Dendritic cell treated with granulocyte-macrophage colony-stimulating factor and Interleukin-4, amounts not matched to agents 40 ng/mL and 50 ng/mL, for 4 days (primary cell): ENCODE data around the gene PAX8.
"Not testable (repeated sequence)": the region's sequence is repeated elsewhere in the genome, so short reads cannot be mapped to it uniquely, and the experiment has no call there.

Experiments
- H3K27ac Mint-ChIP-seq: one replicate; pipeline ENCODE4 v1.8.0; 2022; ENCODE audit warnings: mild to moderate bottlenecking, mixed read lengths
- H3K27me3 Mint-ChIP-seq: one replicate; pipeline ENCODE4 v1.8.0; 2022; ENCODE audit warnings: mild to moderate bottlenecking, mixed read lengths
- H3K36me3 Mint-ChIP-seq: one replicate; pipeline ENCODE4 v1.8.0; 2022; ENCODE audit warnings: low read depth, mixed read lengths
- H3K4me1 Mint-ChIP-seq: one replicate; pipeline ENCODE4 v1.8.0; 2022; ENCODE audit warnings: low read depth, mixed read lengths
- H3K4me3 Mint-ChIP-seq: one replicate; pipeline ENCODE4 v1.8.0; 2022; ENCODE audit warnings: mild to moderate bottlenecking, moderate library complexity, mixed read lengths
- H3K9me3 Mint-ChIP-seq: one replicate; pipeline ENCODE4 v1.8.0; 2022; ENCODE audit warnings: mixed read lengths
- intact Hi-C: fragments of 100-400 bp; cut with micrococcal nuclease; formaldehyde crosslinking; loops from one replicate; pipeline ENCODE4 v1.15.0; 2022

The PAX8 gene

GRCh38 chr2:113245276-113245711 lies 33.4 kb downstream of the PAX8 start:
- H3K27ac Mint-ChIP-seq: peak overlapping the region; percentile 72

DNA sequence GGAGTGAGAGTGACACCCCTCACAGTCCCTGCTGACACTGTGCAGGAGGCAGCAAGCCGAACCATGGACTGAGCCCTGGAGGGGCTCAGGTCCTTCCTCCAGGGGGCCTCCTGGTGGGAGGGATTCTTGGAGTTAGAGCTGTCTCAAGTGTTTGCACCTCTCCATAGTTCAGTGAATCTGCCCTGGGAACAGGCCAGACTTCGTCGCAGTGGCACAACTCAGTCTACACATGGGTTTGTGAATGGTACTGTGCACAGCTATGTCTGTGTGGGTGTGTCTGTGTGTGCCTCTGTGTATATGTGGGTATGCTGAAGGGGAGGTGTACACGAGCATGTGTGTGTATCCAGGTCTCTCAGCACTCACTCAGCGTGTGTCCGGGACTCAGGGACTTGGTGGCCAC lies 36.4 kb downstream of the PAX8 start:
- no peaks in the 10 kb centered on the region for H3K27me3 Mint-ChIP-seq
- H3K4me3 Mint-ChIP-seq: no peak overlapping the region
- intact Hi-C loops: no loop called here
- peak overlapping the region; percentile 70 for H3K27ac Mint-ChIP-seq
- peaks cover 81% of the 10 kb centered on the region for H3K4me1 Mint-ChIP-seq
- H3K9me3 Mint-ChIP-seq: no peaks in the 10 kb centered on the region
- H3K36me3 Mint-ChIP-seq: peaks cover 37% of the 10 kb centered on the region

More at GRCh38 chr2:113245276-113245711, 33.4 kb downstream of the PAX8 start:
- H3K4me1 Mint-ChIP-seq: peaks cover 59% of the 10 kb centered on the region
- no peak overlapping the region for H3K4me3 Mint-ChIP-seq
- no peaks in the 10 kb centered on the region for H3K9me3 Mint-ChIP-seq
- peaks cover 27% of the 10 kb centered on the region for H3K36me3 Mint-ChIP-seq
- intact Hi-C loops: no loop called here
- H3K27me3 Mint-ChIP-seq: no peaks in the 10 kb centered on the region

DNA sequence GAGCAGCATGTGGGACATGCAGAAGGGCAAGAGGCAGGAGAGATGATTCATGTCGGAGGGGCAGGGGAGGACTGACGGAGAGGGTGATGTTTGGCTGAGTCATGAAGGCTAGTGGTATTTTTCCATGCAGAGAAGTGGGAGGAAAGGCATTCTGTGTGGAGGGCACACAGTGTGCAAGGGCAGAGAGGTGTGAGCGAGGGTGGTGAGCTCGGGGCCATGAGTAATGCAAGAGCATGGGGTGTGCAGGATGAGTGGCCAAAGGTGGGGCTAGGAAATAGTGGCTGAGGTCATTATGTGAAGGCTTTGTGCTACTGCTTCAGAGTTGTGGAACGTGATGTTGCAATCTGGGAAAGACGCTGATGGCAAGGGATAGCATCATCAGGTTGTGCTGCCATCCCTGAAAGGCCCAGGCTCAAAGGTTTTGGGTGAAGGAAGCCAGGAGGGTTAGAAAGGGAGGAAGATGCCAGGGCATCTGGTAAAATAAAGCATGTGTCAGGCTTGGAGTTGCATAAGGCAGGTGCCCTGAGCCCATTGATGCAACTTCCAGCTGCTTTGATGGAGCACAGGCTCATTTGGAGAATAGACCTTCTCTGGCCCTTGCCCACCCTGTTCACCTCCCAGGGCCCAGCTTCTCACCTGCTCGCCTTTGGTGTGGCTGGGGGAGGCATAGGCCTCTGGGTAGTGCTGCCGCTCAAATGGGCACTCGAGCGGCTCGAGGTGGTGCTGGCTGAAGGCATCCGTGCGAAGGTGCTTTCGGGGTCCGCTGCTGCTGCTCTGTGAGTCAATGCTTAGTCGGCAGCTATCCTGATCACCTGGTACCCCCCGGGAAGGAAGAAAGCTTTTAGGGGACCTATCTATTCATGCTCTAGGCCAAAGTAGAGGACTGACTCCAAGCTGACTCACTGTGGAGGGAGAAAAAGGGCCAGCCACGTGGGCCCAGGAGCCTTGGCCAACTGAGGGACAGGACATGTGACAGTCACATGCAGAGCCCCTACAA lies 37.5 kb downstream of the PAX8 start:
- peaks cover 86% of the 10 kb centered on the region for H3K4me1 Mint-ChIP-seq
- H3K9me3 Mint-ChIP-seq: no peaks in the 10 kb centered on the region
- peaks cover 41% of the 10 kb centered on the region for H3K36me3 Mint-ChIP-seq
- intact Hi-C loops: loop anchor here (2.0 kb wide), 1 partner anchor 30 kb away; no protein-coding TSS in a partner anchor
- no peaks in the 10 kb centered on the region for H3K27me3 Mint-ChIP-seq
- peak overlapping the region; percentile 4 for H3K4me3 Mint-ChIP-seq
- H3K27ac Mint-ChIP-seq: peak overlapping the region; percentile 70

DNA sequence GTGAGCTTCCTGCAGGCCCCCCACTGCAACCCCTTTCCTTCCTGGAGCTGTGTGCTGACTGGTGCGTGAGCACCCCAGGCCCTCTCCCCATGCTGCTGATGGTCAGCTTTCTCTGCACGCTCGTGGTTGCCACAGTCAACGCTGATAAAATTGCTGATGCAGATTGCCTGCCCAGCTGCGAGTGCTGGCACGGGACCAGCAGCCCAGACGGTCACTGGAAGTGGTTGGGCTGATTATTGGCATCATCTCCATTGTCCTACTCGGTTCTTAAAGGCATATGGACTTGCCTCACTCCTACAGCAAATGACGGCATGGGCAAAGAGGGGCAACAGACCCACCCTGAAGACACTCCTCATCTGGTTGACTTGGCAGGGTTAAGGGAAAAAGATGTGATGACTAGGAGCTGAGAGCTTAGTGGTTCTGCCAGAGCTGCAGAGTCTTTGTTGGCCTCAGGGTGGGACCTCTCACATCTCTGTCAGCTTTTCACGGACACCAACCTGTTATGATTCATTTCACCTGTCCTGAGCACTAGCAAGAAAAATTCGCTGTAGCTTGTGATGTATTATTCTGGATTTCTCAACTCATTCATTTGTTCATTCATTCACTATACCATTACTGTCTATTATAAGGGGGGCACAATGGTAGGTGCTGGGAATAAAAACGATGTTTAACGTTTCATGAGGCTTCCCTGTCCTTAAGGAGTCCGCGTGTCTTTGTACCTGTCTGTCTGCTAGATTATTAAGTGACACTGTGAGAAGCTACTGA lies 38.4 kb downstream of the PAX8 start:
- Mint-ChIP-seq H3K9me3 (no peaks in the 10 kb centered on the region), H3K4me3 (peak overlapping the region; percentile 35), H3K27ac (peak overlapping the region; percentile 70), H3K27me3 (no peaks in the 10 kb centered on the region), H3K36me3 (peaks cover 43% of the 10 kb centered on the region), H3K4me1 (peaks cover 82% of the 10 kb centered on the region)
- intact Hi-C loops: loop anchor here (2.0 kb wide), 1 partner anchor 30 kb away; no protein-coding TSS in a partner anchor

DNA sequence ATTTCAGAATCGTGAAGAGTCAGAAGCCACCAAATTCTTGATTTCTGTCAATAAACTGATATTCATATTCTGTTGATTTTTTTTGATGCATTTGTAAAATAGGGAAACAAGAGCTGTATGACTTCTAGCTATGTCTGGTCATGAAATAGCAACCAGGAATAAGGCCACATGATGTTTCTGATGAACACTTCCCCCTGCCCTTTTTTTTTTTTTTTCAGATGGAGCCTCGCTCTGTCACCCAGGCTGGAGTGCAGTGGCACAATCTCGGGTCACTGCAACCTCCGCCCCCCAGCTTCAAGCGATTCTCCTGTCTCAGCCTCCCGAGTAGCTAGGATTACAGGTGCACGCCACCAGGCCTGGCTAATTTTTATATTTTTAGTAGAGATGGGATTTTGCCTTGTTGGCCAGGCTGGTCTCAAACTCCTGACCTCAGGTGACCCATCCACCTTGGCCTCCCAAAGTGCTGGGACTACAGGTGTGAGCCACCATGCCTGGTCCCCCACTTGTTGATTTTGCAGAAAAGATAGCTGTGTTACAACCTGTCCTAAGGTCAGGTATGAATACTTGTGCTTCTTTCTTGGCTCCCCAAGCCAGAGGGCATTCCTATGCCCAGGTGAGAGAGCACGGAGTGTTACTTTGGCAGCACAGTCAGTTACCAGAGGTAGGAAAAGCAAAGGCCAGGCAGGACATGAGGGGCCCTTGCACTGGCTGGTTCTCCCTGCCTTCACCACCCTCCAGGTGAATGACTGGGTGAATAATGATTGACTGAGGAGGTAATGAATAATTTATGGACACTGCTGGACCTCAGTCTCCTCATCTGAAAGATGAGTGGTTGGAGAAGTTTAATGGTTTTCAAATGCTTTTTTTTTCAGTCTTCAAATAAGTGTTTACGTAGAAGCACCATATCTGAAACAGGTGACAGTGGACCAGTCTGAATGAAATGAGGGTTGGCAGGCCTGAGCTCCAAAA lies 39.6 kb downstream of the PAX8 start:
- H3K4me3 Mint-ChIP-seq: peak overlapping the region; percentile 25
- peaks cover 47% of the 10 kb centered on the region for H3K36me3 Mint-ChIP-seq
- H3K27ac Mint-ChIP-seq: peak overlapping the region; percentile 70
- H3K9me3 Mint-ChIP-seq: no peaks in the 10 kb centered on the region
- intact Hi-C loops: no loop called here
- no peaks in the 10 kb centered on the region for H3K27me3 Mint-ChIP-seq
- H3K4me1 Mint-ChIP-seq: peaks cover 84% of the 10 kb centered on the region

DNA sequence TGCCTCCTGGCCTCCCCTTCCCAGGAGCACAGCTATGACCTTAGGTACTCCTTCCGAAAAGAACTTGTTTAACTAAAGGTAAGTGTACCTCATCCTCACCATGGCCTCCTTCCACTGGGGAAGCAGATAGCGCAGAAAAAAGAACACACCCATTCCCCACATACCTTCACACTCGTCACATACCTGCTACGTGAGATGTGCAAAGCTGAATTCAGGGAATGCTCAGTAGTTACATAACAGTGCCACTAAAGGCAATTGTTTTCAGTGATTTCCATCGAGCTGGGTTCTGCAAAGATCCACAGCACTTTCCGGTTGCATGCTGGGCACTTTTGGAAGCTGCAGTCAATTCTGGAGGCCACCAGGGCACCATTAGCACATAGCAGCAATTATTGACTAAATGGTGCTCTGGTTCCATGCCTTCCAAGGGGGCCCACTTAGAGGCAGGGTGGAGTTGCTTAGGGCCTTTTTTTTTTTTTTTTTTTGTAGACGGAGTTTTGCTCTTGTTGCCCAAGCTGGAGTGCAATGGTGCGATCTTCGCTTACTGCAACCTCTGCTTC lies 41.0 kb downstream of the PAX8 start:
- Mint-ChIP-seq H3K4me3 (peak overlapping the region; percentile 18), H3K9me3 (no peaks in the 10 kb centered on the region), H3K4me1 (peaks cover 85% of the 10 kb centered on the region), H3K36me3 (peaks cover 40% of the 10 kb centered on the region), H3K27ac (peak overlapping the region; percentile 70), H3K27me3 (no peaks in the 10 kb centered on the region)
- intact Hi-C loops: no loop called here

GRCh38 chr2:113236367-113237159 lies 42.2 kb downstream of the PAX8 start:
- Mint-ChIP-seq H3K27me3 (no peaks in the 10 kb centered on the region), H3K36me3 (peaks cover 36% of the 10 kb centered on the region), H3K27ac (peak overlapping the region; percentile 69), H3K9me3 (no peaks in the 10 kb centered on the region), H3K4me1 (peaks cover 84% of the 10 kb centered on the region), H3K4me3 (peak overlapping the region; percentile 71)
- intact Hi-C loops: no loop called here

GRCh38 chr2:113235347-113236226 lies 43.1 kb downstream of the PAX8 start:
- peaks cover 84% of the 10 kb centered on the region for H3K4me1 Mint-ChIP-seq
- intact Hi-C loops: not testable (repeated sequence)

DNA sequence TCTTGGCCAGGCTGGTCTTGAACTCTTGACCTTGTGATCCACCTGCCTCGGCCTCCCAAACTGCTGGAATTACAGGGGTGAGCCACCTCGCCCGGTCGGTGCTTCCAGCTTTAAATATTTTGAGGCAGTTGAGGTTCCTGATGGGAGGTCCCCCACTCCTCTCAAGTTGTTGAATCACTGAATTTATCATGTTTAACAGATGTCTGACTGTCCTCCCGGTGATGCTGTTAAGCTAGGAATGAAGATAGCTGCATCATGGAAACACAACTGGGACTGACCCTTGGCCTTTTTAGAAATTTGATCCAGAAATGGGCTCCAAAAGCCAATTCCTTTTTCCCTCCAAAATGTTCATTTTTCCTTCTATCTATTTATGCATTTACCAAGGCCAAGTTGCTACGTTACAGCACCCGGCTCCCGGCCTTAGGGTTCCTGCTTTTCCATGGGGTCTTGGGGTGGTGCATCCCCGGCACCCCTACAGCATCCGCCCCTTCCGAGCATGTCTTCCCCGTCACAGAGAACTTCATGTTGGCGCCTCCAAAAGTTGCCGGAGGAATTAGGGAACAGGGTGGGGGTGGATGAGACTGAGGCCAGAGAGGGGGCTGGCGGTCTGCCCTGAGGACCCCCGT lies 43.9 kb downstream of the PAX8 start:
- H3K4me1 Mint-ChIP-seq: peaks cover 84% of the 10 kb centered on the region

More at GRCh38 chr2:113235347-113236226, 43.1 kb downstream of the PAX8 start:
- not testable (repeated sequence) for H3K27me3 Mint-ChIP-seq, H3K9me3 Mint-ChIP-seq
- Mint-ChIP-seq H3K27ac (peak overlapping the region; percentile 89), H3K36me3 (peaks cover 29% of the 10 kb centered on the region), H3K4me3 (peak overlapping the region; percentile 82)

DNA sequence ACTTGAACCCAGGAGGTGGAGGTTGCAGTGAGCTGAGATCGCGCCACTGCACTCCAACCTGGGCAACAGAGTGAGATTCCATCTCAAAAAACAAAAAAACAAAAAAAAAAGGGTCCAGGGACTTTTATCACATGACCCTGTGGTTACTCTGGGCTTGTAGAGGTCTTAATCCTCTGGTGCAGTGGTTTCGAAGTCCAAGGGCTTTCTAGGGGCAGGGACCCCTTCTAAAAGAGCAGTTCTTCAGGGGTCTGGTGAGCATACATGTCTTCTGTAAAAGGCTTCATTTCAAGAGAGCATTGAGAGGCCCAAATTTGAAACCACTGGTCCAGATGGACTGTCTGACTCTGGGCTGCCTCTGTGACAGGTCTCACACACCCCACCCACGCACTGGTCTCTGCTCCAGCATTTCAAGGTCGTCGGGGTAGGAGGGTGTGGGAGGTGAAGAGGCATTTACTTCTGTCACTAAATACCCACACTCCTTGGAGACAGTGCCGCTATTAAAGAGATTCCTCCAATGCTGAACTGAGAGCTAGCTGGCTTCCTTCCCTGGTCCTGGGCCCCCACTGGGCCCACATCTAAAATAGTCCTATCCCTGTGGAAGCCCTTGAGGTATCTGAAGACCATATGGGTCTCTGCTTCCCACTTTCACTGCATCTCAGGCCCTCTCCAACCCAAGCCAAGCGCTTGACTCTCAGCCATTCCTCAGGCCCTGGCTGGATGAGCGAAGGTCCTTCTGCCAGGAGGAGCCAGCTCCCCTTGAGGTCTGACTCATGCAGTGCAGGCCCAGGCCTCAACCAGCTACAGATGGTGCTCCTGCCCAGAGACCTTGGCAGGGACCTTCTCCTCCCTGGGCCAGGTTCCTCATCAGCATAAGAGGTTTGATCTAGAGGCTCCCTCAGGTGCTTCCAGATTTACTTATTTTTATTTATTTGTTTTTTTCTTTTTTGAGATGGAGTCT lies 44.8 kb downstream of the PAX8 start:
- Mint-ChIP-seq H3K27me3 (no peaks in the 10 kb centered on the region), H3K4me1 (peaks cover 81% of the 10 kb centered on the region), H3K9me3 (no peaks in the 10 kb centered on the region), H3K4me3 (no peak overlapping the region), H3K27ac (peak overlapping the region; percentile 89), H3K36me3 (peaks cover 21% of the 10 kb centered on the region)
- intact Hi-C loops: no loop called here

More for the DNA sequence above, 43.9 kb downstream of the PAX8 start:
- Mint-ChIP-seq H3K27ac (peak overlapping the region; percentile 89), H3K36me3 (peaks cover 27% of the 10 kb centered on the region), H3K9me3 (no peaks in the 10 kb centered on the region), H3K27me3 (no peaks in the 10 kb centered on the region), H3K4me3 (peak overlapping the region; percentile 82)
- intact Hi-C loops: no loop called here
